HEK293 (cell line): Measurements from ENCODE around the gene AKR1C1.
"Not testable (repeated sequence)": the region's sequence is repeated elsewhere in the genome, so short reads cannot be mapped to it uniquely, and the experiment has no call there.

ENCODE experiments used
- CTCF ChIA-PET: fragments of 350-600 bp; formaldehyde crosslinking; extraction: SDS; loops from one replicate; lab custom pipeline; 2021; ENCODE audit warnings: antibody characterized with exemption; lab: Yijun Ruan, JAX
- POLR2A ChIA-PET: fragments of 300-600 bp; formaldehyde crosslinking; extraction: SDS; loops from one replicate; lab custom pipeline; 2020; ENCODE audit warnings: antibody characterized with exemption, inconsistent platforms; lab: Yijun Ruan, JAX
- H3K27ac ChIP-seq: fragments of 200-500 bp; sonication (Bioruptor generic); 2 replicates; pipeline ENCODE4 v1.5.1; 2014; ENCODE audit warnings: low read depth, low read length, control low read depth, inconsistent platforms; ENCODE audit errors: extremely low read depth
- H3K36me3 ChIP-seq, 2 experiments: fragments of 200-500 bp in 1 of 2; sonication (Bioruptor generic) in 1 of 2; 1 replicate in 1 of 2; 2 replicates in 1 of 2; pipeline ENCODE4 v1.5.1; 2014 to 2017; ENCODE audit warnings: inconsistent platforms in 2 of 2, low read length in 2 of 2; ENCODE audit not compliant: control insufficient read depth in 2 of 2, insufficient read depth in 1 of 2
- H3K4me1 ChIP-seq: fragments of 200-500 bp; sonication (Bioruptor generic); 2 replicates; pipeline ENCODE4 v1.5.1; 2014; ENCODE audit warnings: mild to moderate bottlenecking, low read length, inconsistent platforms; ENCODE audit not compliant: control insufficient read depth, insufficient read depth
- H3K4me3 ChIP-seq: 2 replicates; pipeline ENCODE4 v1.5.1; 2011; ENCODE audit warnings: low read depth, mild to moderate bottlenecking, control low read depth, low read length, moderate library complexity
- H3K9me3 ChIP-seq: fragments of 200-500 bp; sonication (Bioruptor generic); 2 replicates; pipeline ENCODE4 v1.5.1; 2014; ENCODE audit warnings: low read depth, low read length, inconsistent platforms; ENCODE audit not compliant: control insufficient read depth, insufficient read depth
- BCL11A ChIP-seq: fragments of 450-650 bp; formaldehyde crosslinking; IDR thresholded peaks from 2 replicates; pipeline ENCODE4 v1.5.1; 2016; ENCODE audit warnings: low read depth, missing biosample characterization, missing genetic modification characterization
- KLF9 ChIP-seq: fragments of 450-650 bp; formaldehyde crosslinking; IDR thresholded peaks from 2 replicates; pipeline ENCODE4 v1.5.1; 2016; ENCODE audit warnings: missing biosample characterization, missing genetic modification characterization, low read depth
- WT1 ChIP-seq: fragments of 450-650 bp; formaldehyde crosslinking; IDR thresholded peaks from 2 replicates; pipeline ENCODE4 v1.5.1; 2016; ENCODE audit warnings: missing biosample characterization, missing genetic modification characterization
- ZFP37 ChIP-seq: fragments of 450-650 bp; formaldehyde crosslinking; IDR thresholded peaks from 2 replicates; pipeline ENCODE4 v1.5.1; 2016; ENCODE audit warnings: missing biosample characterization, missing genetic modification characterization
- ZFP69B ChIP-seq: fragments of 450-650 bp; formaldehyde crosslinking; IDR thresholded peaks from 2 replicates; pipeline ENCODE4 v1.5.1; 2016; ENCODE audit warnings: missing biosample characterization, missing genetic modification characterization
- ZNF133 ChIP-seq: fragments of 450-650 bp; formaldehyde crosslinking; IDR thresholded peaks from 2 replicates; pipeline ENCODE4 v1.5.1; 2016; ENCODE audit warnings: missing biosample characterization, missing genetic modification characterization
- ZNF174 ChIP-seq: fragments of 450-650 bp; formaldehyde crosslinking; IDR thresholded peaks from 2 replicates; pipeline ENCODE4 v1.5.0; 2017; ENCODE audit warnings: missing biosample characterization, mild to moderate bottlenecking, missing genetic modification characterization
- ZNF175 ChIP-seq: fragments of 450-650 bp; formaldehyde crosslinking; IDR thresholded peaks from 2 replicates; pipeline ENCODE4 v1.5.1; 2016; ENCODE audit warnings: missing biosample characterization, missing genetic modification characterization
- ZNF221 ChIP-seq: fragments of 450-650 bp; formaldehyde crosslinking; IDR thresholded peaks from 2 replicates; pipeline ENCODE4 v1.5.1; 2017; ENCODE audit warnings: missing biosample characterization, missing genetic modification characterization, borderline replicate concordance
- ZNF266 ChIP-seq: fragments of 450-650 bp; formaldehyde crosslinking; IDR thresholded peaks from 2 replicates; pipeline ENCODE4 v1.5.1; 2016; ENCODE audit warnings: missing biosample characterization, missing genetic modification characterization, low read depth
- ZNF521 ChIP-seq: fragments of 450-650 bp; formaldehyde crosslinking; IDR thresholded peaks from 2 replicates; pipeline ENCODE4 v1.5.1; 2017; ENCODE audit warnings: missing biosample characterization, mild to moderate bottlenecking, missing genetic modification characterization
- ZNF596 ChIP-seq: fragments of 450-650 bp; IDR thresholded peaks from 2 replicates; pipeline ENCODE4 v1.5.0; 2018; ENCODE audit warnings: missing biosample characterization, mild to moderate bottlenecking, missing genetic modification characterization, moderate library complexity
- ZNF624 ChIP-seq: fragments of 450-650 bp; formaldehyde crosslinking; IDR thresholded peaks from 2 replicates; pipeline ENCODE4 v1.5.1; 2017; ENCODE audit warnings: missing biosample characterization, missing genetic modification characterization
- ZNF626 ChIP-seq: fragments of 450-650 bp; sonication (Bioruptor Pico); formaldehyde crosslinking; IDR thresholded peaks from 2 replicates; pipeline ENCODE4 v1.5.1; 2018; ENCODE audit warnings: missing biosample characterization, missing genetic modification characterization, inconsistent platforms
- ZNF660 ChIP-seq: fragments of 450-650 bp; IDR thresholded peaks from 2 replicates; pipeline ENCODE4 v1.5.1; 2018; ENCODE audit warnings: missing biosample characterization, mild to moderate bottlenecking, missing genetic modification characterization
- ZNF677 ChIP-seq: fragments of 450-650 bp; IDR thresholded peaks from 2 replicates; pipeline ENCODE4 v1.5.0; 2018; ENCODE audit warnings: missing biosample characterization, mild to moderate bottlenecking, missing genetic modification characterization, moderate library complexity
- ZNF747 ChIP-seq: fragments of 450-650 bp; formaldehyde crosslinking; IDR thresholded peaks from 2 replicates; pipeline ENCODE4 v1.5.1; 2016; ENCODE audit warnings: missing biosample characterization, missing genetic modification characterization
- ZNF785 ChIP-seq: fragments of 450-650 bp; formaldehyde crosslinking; IDR thresholded peaks from 2 replicates; pipeline ENCODE4 v1.5.1; 2016; ENCODE audit warnings: missing biosample characterization, missing genetic modification characterization
- ZSCAN16 ChIP-seq: fragments of 450-650 bp; formaldehyde crosslinking; IDR thresholded peaks from 2 replicates; pipeline ENCODE4 v1.5.1; 2016; ENCODE audit warnings: missing biosample characterization, missing genetic modification characterization
- ZSCAN30 ChIP-seq: fragments of 450-650 bp; IDR thresholded peaks from 2 replicates; pipeline ENCODE4 v1.5.1; 2018; ENCODE audit warnings: missing biosample characterization, mild to moderate bottlenecking, missing genetic modification characterization, moderate library complexity
- TF ChIP-seq, protein P1 (sequence below): fragments of 450-650 bp; formaldehyde crosslinking; IDR thresholded peaks from 2 replicates; pipeline ENCODE4 v1.5.1; 2017; ENCODE audit warnings: missing biosample characterization, missing genetic modification characterization
- TF ChIP-seq, protein P2 (sequence below): fragments of 450-650 bp; formaldehyde crosslinking; IDR thresholded peaks from 2 replicates; pipeline ENCODE4 v1.5.1; 2016; ENCODE audit warnings: missing biosample characterization, missing genetic modification characterization
- TF ChIP-seq, protein P3 (sequence below): fragments of 450-650 bp; formaldehyde crosslinking; IDR thresholded peaks from 2 replicates; pipeline ENCODE4 v1.5.1; 2017; ENCODE audit warnings: missing biosample characterization, missing genetic modification characterization

The AKR1C1 gene

GRCh38 chr10:4947039-4947634 is 16.1 kb upstream of the AKR1C1 start (continued):
- no peak for TF ChIP-seq ZNF596 (tag by site-specific recombination)
- TF ChIP-seq ZNF221 (tag by site-specific recombination), result no peak
- TF ChIP-seq ZNF266, result no peak
- TF ChIP-seq ZSCAN16 (tag by site-specific recombination), result no peak
- TF ChIP-seq KLF9 (tag by site-specific recombination), result no peak
- TF ChIP-seq ZNF626, result no peak
- no peak for TF ChIP-seq ZNF521 (tag by site-specific recombination)
- TF ChIP-seq, all 188 proteins: peak for 0

DNA sequence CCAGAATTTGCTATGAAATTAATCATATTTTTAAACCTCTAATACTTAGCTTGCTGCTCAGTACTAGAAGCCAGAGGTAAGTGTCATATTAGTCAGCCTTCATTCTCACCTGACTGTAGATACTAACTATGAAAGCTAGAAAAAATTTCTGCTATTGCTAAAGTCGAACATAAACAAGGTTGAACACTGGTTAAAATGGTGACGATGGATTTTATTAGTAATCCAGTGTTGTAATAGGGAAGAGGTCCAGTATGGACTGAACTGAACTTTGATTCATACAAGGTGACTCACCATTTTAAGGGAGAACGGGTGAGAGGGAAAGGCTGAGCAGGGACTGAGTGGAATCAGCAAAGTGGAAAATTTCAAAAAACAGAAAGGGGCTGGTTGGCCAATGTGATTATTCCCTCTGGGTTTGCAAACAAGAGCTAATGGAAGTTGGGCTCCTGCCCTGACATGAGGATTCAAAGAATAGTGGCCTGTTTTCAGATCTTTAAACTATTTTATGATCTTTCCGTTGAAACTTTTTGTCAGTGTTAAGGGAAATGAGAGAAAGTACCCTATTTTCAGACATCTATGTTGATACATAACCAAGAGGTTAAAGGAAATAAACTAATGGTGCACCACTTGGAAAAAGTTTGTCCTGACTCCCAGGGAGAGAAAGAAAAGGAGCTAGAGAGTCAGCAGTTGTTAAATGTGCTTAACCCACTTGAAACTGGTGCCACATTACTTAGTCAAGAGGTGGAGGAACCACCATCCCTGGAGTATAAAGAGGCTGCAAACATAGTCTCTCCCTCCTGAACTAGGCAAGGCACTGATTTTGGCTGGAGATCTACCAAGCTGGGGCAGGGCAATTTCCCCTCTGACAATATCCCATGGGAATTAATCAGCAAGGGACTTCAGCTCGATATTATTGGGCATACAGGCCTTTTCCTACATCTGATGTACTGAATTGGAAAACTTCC is 15.3 kb upstream of the AKR1C1 start:
- TF ChIP-seq ZNF660 (tag by site-specific recombination) (no peak), ZNF747 (tag by site-specific recombination) (no peak), ZNF133 (tag by site-specific recombination) (no peak), ZNF624 (no peak)
- no peak overlapping the region for H3K4me3 ChIP-seq
- H3K27ac ChIP-seq, result no peak overlapping the region
- no peaks in the 10 kb centered on the region for H3K9me3 ChIP-seq
- H3K4me1 ChIP-seq, result no peaks in the 10 kb centered on the region
- POLR2A ChIA-PET, result no interaction called here
- CTCF ChIA-PET, result interaction anchor here (0.6 to 2.5 kb wide), 3 partner anchors 98 to 1644 kb away, joined by 3 to 12 read pairs (median 3); no protein-coding TSS in a partner anchor
- no peaks in the 10 kb centered on the region for H3K36me3 ChIP-seq

- POLR2A ChIA-PET, CTCF ChIA-PET, H3K36me3 ChIP-seq, H3K4me3 ChIP-seq, H3K9me3 ChIP-seq, H3K27ac ChIP-seq, H3K4me1 ChIP-seq: not testable (repeated sequence)
Measured at GRCh38 chr10:4951512-4952162, 11.6 kb upstream of the AKR1C1 start.

DNA sequence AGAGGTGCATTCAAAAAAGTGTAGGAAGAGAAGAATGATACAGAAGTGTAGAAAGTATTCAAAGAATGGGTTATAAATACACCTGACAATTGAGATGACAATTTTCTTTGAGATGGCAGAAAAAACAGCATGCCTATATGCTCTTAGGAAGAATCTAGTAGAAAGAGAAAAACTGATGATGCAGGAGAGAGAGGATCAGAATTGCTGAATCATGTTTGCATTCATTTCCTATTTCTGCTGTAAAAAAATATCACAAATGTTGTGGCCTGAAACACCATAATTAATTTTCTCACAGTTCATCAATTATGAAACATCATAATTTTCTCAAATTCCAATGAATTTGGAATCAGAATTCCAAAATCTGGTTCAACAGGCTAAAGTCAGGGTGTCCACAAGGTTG is 9.8 kb upstream of the AKR1C1 start:
- H3K4me1 ChIP-seq, result no peaks in the 10 kb centered on the region
- POLR2A ChIA-PET, result no interaction called here
- H3K27ac ChIP-seq, result no peak overlapping the region
- H3K9me3 ChIP-seq, result no peaks in the 10 kb centered on the region
- CTCF ChIA-PET, result no interaction called here
- H3K36me3 ChIP-seq, result no peaks in the 10 kb centered on the region
- no peak overlapping the region for H3K4me3 ChIP-seq
- TF ChIP-seq WT1 (no peak), ZNF785 (tag by site-specific recombination) (no peak), ZNF174 (tag by site-specific recombination) (no peak), BCL11A (tag by site-specific recombination) (no peak), ZSCAN30 (tag by site-specific recombination) (no peak), ZNF175 (tag by site-specific recombination) (no peak), ZFP37 (no peak), ZFP69B (tag by site-specific recombination) (no peak), ZNF677 (no peak)
- TF ChIP-seq, protein P1, sequence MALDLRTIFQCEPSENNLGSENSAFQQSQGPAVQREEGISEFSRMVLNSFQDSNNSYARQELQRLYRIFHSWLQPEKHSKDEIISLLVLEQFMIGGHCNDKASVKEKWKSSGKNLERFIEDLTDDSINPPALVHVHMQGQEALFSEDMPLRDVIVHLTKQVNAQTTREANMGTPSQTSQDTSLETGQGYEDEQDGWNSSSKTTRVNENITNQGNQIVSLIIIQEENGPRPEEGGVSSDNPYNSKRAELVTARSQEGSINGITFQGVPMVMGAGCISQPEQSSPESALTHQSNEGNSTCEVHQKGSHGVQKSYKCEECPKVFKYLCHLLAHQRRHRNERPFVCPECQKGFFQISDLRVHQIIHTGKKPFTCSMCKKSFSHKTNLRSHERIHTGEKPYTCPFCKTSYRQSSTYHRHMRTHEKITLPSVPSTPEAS (tag by site-specific recombination), result no peak
- TF ChIP-seq, protein P2, sequence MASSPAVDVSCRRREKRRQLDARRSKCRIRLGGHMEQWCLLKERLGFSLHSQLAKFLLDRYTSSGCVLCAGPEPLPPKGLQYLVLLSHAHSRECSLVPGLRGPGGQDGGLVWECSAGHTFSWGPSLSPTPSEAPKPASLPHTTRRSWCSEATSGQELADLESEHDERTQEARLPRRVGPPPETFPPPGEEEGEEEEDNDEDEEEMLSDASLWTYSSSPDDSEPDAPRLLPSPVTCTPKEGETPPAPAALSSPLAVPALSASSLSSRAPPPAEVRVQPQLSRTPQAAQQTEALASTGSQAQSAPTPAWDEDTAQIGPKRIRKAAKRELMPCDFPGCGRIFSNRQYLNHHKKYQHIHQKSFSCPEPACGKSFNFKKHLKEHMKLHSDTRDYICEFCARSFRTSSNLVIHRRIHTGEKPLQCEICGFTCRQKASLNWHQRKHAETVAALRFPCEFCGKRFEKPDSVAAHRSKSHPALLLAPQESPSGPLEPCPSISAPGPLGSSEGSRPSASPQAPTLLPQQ, result no peak
- TF ChIP-seq, protein P3, sequence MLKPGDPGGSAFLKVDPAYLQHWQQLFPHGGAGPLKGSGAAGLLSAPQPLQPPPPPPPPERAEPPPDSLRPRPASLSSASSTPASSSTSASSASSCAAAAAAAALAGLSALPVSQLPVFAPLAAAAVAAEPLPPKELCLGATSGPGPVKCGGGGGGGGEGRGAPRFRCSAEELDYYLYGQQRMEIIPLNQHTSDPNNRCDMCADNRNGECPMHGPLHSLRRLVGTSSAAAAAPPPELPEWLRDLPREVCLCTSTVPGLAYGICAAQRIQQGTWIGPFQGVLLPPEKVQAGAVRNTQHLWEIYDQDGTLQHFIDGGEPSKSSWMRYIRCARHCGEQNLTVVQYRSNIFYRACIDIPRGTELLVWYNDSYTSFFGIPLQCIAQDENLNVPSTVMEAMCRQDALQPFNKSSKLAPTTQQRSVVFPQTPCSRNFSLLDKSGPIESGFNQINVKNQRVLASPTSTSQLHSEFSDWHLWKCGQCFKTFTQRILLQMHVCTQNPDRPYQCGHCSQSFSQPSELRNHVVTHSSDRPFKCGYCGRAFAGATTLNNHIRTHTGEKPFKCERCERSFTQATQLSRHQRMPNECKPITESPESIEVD, result no peak
